Trophoblast cell (in vitro differentiated cells and primary cell): ENCODE data around the gene HMX1.

Experiments used
- DNase-seq, 2 donors: peaks; one replicate each; pipeline ENCODE4 v3.0.0-alpha.2; 2016
- H2AFZ ChIP-seq: 2 replicates; pipeline ENCODE4 v1.6.1; 2013; ENCODE audit warnings: low read length, moderate library complexity, mild to moderate bottlenecking; ENCODE audit not compliant: insufficient read depth, poor library complexity
- H2AK5ac ChIP-seq: 2 replicates; pipeline ENCODE4 v1.6.1; 2013; ENCODE audit warnings: mild to moderate bottlenecking, low read length
- H2BK120ac ChIP-seq: 2 replicates; pipeline ENCODE4 v1.6.1; 2013; ENCODE audit warnings: low read length, mild to moderate bottlenecking, moderate library complexity; ENCODE audit not compliant: insufficient read depth, poor library complexity
- H2BK12ac ChIP-seq: 2 replicates; pipeline ENCODE4 v1.6.1; 2013; ENCODE audit warnings: mild to moderate bottlenecking, low read length, moderate library complexity
- H2BK5ac ChIP-seq: 2 replicates; pipeline ENCODE4 v1.6.1; 2013; ENCODE audit warnings: low read length, low read depth, moderate library complexity, mild to moderate bottlenecking; ENCODE audit not compliant: poor library complexity
- H3K14ac ChIP-seq: 2 replicates; pipeline ENCODE4 v1.6.1; 2013; ENCODE audit warnings: mild to moderate bottlenecking, low read length
- H3K18ac ChIP-seq: 2 replicates; pipeline ENCODE4 v1.6.1; 2013; ENCODE audit warnings: mild to moderate bottlenecking, low read length
- H3K23ac ChIP-seq: 2 replicates; pipeline ENCODE4 v1.6.1; 2013; ENCODE audit warnings: low read length
- H3K27ac ChIP-seq: 2 replicates; pipeline ENCODE4 v1.5.1; 2013; ENCODE audit warnings: low read depth, mild to moderate bottlenecking, inconsistent platforms, low read length, moderate library complexity
- H3K27me3 ChIP-seq: 2 replicates; pipeline ENCODE4 v1.6.1; 2013; ENCODE audit warnings: inconsistent platforms, mild to moderate bottlenecking, low read length, moderate library complexity; ENCODE audit not compliant: insufficient read depth
- H3K36me3 ChIP-seq, 2 experiments: 1 replicate in 1 of 2; 2 replicates in 1 of 2; pipeline ENCODE4 v1.6.1; 2013; ENCODE audit warnings: low read length in 2 of 2, mild to moderate bottlenecking in 2 of 2, moderate library complexity in 1 of 2; ENCODE audit not compliant: insufficient read depth in 2 of 2, control insufficient read depth in 1 of 2
- H3K4ac ChIP-seq: 2 replicates; pipeline ENCODE4 v1.6.1; 2013; ENCODE audit warnings: low read depth, mild to moderate bottlenecking, low read length, moderate library complexity
- H3K4me1 ChIP-seq, 2 experiments: 1 replicate in 1 of 2; 2 replicates in 1 of 2; pipeline ENCODE4 v1.6.1; 2013; ENCODE audit warnings: low read length in 2 of 2, mild to moderate bottlenecking in 2 of 2, moderate library complexity in 1 of 2; ENCODE audit not compliant: insufficient read depth in 2 of 2, control insufficient read depth in 1 of 2
- H3K4me2 ChIP-seq: 2 replicates; pipeline ENCODE4 v1.6.1; 2013; ENCODE audit warnings: inconsistent platforms, mild to moderate bottlenecking, low read length, moderate library complexity
- H3K4me3 ChIP-seq: 2 replicates; pipeline ENCODE4 v1.5.1; 2013; ENCODE audit warnings: mild to moderate bottlenecking, low read depth, low read length, inconsistent platforms
- H3K79me1 ChIP-seq: one replicate; pipeline ENCODE4 v1.6.1; 2013; ENCODE audit warnings: low read length
- H3K79me2 ChIP-seq: 2 replicates; pipeline ENCODE4 v1.6.1; 2013; ENCODE audit warnings: low read length, mild to moderate bottlenecking; ENCODE audit not compliant: control insufficient read depth, insufficient read depth, poor library complexity
- H3K9ac ChIP-seq: 2 replicates; pipeline ENCODE4 v1.6.1; 2013; ENCODE audit warnings: mild to moderate bottlenecking, low read length
- H3K9me3 ChIP-seq: 2 replicates; pipeline ENCODE4 v1.6.1; 2013; ENCODE audit warnings: low read depth, mild to moderate bottlenecking, control low read depth, inconsistent platforms, low read length; ENCODE audit not compliant: insufficient read depth
- H4K12ac ChIP-seq: 2 replicates; pipeline ENCODE4 v1.6.1; 2013; ENCODE audit warnings: low read depth, mild to moderate bottlenecking, low read length, moderate library complexity
- H4K8ac ChIP-seq: 2 replicates; pipeline ENCODE4 v1.6.1; 2013; ENCODE audit warnings: low read depth, mild to moderate bottlenecking, low read length, moderate library complexity
- H4K91ac ChIP-seq: one replicate; pipeline ENCODE4 v1.6.1; 2013; ENCODE audit warnings: low read depth, mild to moderate bottlenecking, low read length, moderate library complexity
- WGBS: extraction: QIAGEN DNeasy Blood & Tissue Kit; methylation state at CpG from one replicate; pipeline ENCODE4 v1.1.7; 2013; ENCODE audit warnings: missing lambda C conversion rate; ENCODE audit not compliant: insufficient read length, insufficient coverage; ENCODE audit errors: extremely low coverage; 5-methylcytosine and 5-hydroxymethylcytosine counted together

Gene HMX1

DNA sequence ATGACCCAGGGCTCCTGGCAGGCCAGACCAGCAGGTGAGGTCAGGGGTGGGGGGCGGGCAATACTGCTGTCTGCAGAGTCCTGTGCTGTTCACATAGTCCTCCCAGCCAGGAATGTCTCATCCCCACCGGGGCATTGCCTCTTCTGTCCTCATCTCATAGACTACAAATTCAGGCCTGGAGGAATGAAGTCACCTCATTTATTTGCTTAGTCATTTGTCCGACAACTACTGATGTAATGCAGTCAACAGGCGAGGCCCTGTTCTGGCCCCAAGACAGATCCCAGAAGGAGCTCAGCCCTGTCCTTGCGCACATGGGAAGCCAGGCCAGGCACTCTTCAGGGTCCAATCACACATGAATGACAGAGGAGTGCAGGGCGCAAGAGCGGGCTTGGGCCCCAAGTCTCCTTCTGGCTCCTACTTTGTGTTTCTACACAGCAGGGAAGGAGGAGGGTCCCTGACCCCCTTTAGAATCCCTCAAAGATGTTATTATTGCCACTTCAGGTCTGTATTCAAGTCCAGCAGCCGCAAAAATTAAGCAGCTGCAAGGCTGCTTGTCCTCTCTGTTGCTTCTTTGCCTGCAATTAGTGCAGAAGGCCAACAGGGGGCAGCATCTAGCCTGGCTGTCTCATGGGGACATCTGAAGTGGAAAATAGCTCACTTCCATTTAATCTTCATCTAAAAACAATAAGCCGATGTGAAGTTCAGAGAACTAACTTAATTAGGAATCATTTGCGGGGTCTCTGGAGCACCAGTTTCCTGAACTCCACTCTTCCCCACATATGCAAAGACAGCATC lies 15.2 kb upstream of the HMX1 start:
- Histone ChIP-seq H2BK5ac (no peak overlapping the region), H3K4me1 (peaks cover 0 to 2% of the 10 kb centered on the region in 2 experiments), H3K36me3 (no peaks in the 10 kb centered on the region), H2AK5ac (no peak overlapping the region), H2BK120ac (no peak overlapping the region), H3K18ac (no peak overlapping the region), H3K9me3 (peaks cover 1% of the 10 kb centered on the region), H3K4me2 (no peak overlapping the region), H3K27ac (no peak overlapping the region), H3K14ac (no peak overlapping the region), H3K79me1 (no peaks in the 10 kb centered on the region), H2AFZ (no peak overlapping the region), H3K23ac (no peak overlapping the region), H4K12ac (no peak overlapping the region), H2BK12ac (no peak overlapping the region), H3K4ac (no peak overlapping the region), H3K27me3 (peaks cover 34% of the 10 kb centered on the region), H3K4me3 (no peak overlapping the region), H4K91ac (no peak overlapping the region), H4K8ac (no peak overlapping the region), H3K79me2 (no peaks in the 10 kb centered on the region), H3K9ac (no peak overlapping the region)
- no peak for DNase-seq
- no CpG with 5 or more reads among the region's 10 CpGs for WGBS

DNA sequence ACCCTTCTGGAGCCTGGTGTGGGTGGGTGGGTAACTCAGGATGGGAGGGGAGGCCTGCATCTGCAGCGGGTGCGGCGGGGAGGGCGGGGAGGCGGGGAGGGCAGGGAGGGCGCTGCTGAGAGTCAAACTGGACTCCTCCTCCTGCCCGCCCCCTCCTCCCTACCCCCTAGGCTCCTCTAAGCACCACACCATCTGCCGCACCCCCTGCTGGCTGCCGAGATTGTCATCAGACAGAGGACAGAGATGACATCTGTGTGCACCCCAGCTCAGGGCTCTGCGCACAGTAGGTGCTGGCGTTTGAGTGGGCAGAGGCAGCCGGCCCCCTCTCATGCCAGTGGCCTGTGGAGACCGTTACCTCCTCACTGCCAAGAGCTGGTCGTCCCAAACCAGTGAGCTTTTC lies 10.6 kb upstream of the HMX1 start:
- Histone ChIP-seq H3K79me1 (no peaks in the 10 kb centered on the region), H4K12ac (no peak overlapping the region), H2BK120ac (no peak overlapping the region), H2AFZ (no peak overlapping the region), H3K18ac (no peak overlapping the region), H3K4me1 (peaks cover 0 to 2% of the 10 kb centered on the region in 2 experiments), H3K23ac (no peak overlapping the region), H3K36me3 (no peaks in the 10 kb centered on the region), H3K4me2 (no peak overlapping the region), H2AK5ac (no peak overlapping the region), H4K91ac (no peak overlapping the region), H3K9me3 (peaks cover 2% of the 10 kb centered on the region), H3K4ac (no peak overlapping the region), H2BK12ac (no peak overlapping the region), H3K9ac (no peak overlapping the region), H3K27ac (no peak overlapping the region), H4K8ac (no peak overlapping the region), H3K27me3 (peaks cover 17% of the 10 kb centered on the region), H3K4me3 (no peak overlapping the region), H2BK5ac (no peak overlapping the region), H3K14ac (no peak overlapping the region), H3K79me2 (no peaks in the 10 kb centered on the region)
- no peak for DNase-seq
- no CpG with 5 or more reads among the region's 14 CpGs for WGBS

DNA sequence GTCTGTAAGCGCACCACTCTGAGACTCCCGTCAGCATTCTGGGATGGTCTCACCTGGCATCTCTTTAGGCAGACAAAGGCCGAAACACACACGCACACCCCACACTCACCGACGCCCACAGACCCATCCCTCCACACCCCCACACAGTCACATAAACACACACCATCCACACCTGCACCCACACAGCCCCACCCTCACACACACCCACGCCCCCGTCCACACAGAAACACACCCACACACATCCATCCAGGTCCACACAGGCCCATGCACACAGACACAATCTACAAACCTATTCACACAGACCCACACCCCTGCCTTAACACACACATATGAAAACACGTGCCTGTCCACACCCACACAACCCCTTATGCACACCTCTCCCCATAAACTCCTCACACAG lies 9.2 kb upstream of the HMX1 start:
- Histone ChIP-seq H3K4me2 (no peak overlapping the region), H4K8ac (no peak overlapping the region), H3K4ac (no peak overlapping the region), H2BK120ac (no peak overlapping the region), H3K27ac (no peak overlapping the region), H2AK5ac (no peak overlapping the region), H3K9ac (no peak overlapping the region), H3K18ac (no peak overlapping the region), H2AFZ (no peak overlapping the region), H4K12ac (no peak overlapping the region), H3K79me2 (no peaks in the 10 kb centered on the region), H2BK12ac (no peak overlapping the region), H2BK5ac (no peak overlapping the region), H3K27me3 (peaks cover 31% of the 10 kb centered on the region), H3K79me1 (no peaks in the 10 kb centered on the region), H3K36me3 (no peaks in the 10 kb centered on the region), H3K14ac (no peak overlapping the region), H3K23ac (no peak overlapping the region), H3K4me3 (no peak overlapping the region), H3K4me1 (no peaks in the 10 kb centered on the region), H4K91ac (no peak overlapping the region), H3K9me3 (peaks cover 4% of the 10 kb centered on the region)
- no CpG with 5 or more reads among the region's 9 CpGs for WGBS
- no peak for DNase-seq

DNA sequence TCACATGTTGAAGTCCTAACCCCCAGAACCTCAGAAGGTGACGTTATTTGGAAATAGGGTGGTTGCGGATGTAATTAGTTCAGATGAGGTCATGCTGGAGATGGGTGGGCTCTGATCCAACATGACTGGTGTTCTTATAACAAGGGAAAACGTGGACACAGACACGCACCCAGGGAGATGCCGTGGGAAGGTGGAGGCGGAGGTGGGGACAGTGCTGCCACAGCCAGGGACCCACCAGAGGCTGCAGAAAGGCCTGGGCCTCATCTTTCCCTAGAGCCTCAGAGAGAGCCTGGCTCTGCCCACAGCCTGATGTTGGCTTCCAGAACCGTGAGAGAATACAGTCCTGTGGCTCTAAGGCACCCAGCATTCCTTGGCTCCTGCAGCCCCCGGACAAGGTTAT lies 7.9 kb upstream of the HMX1 start:
- Histone ChIP-seq H3K79me1 (no peaks in the 10 kb centered on the region), H3K23ac (no peak overlapping the region), H3K4me1 (no peaks in the 10 kb centered on the region), H4K8ac (no peak overlapping the region), H4K12ac (no peak overlapping the region), H2AFZ (no peak overlapping the region), H3K14ac (no peak overlapping the region), H4K91ac (no peak overlapping the region), H2BK12ac (no peak overlapping the region), H3K79me2 (no peaks in the 10 kb centered on the region), H3K4me3 (no peak overlapping the region), H2AK5ac (no peak overlapping the region), H3K18ac (no peak overlapping the region), H3K9ac (no peak overlapping the region), H3K27me3 (peaks cover 43% of the 10 kb centered on the region), H2BK120ac (no peak overlapping the region), H3K27ac (no peak overlapping the region), H3K4ac (no peak overlapping the region), H3K36me3 (no peaks in the 10 kb centered on the region), H3K9me3 (peaks cover 4% of the 10 kb centered on the region), H2BK5ac (no peak overlapping the region), H3K4me2 (no peak overlapping the region)
- no peak for DNase-seq
- WGBS: no CpG with 5 or more reads among the region's 8 CpGs
